Mucosa of rectum (tissue), 2 donors: ENCODE results near the gene MYBPHL.

Source experiments
- H3K27ac ChIP-seq, 2 donors: one replicate each; pipeline ENCODE4 v1.7.0; 2013; ENCODE audit warnings: inconsistent platforms in 2 of 2, low read depth in 2 of 2, low read length in 2 of 2
- H3K27me3 ChIP-seq, 2 donors: one replicate each; pipeline ENCODE4 v1.7.0; 2013; ENCODE audit warnings: low read length in 2 of 2; ENCODE audit not compliant: control insufficient read depth in 2 of 2, insufficient read depth in 2 of 2
- H3K36me3 ChIP-seq, 2 donors: one replicate each; pipeline ENCODE4 v1.7.0; 2013; ENCODE audit warnings: low read length in 2 of 2; ENCODE audit not compliant: control insufficient read depth in 2 of 2, insufficient read depth in 2 of 2
- H3K4me1 ChIP-seq, 2 donors: one replicate each; pipeline ENCODE4 v1.7.0; 2013; ENCODE audit warnings: low read length in 2 of 2, mild to moderate bottlenecking in 1 of 2; ENCODE audit not compliant: control insufficient read depth in 2 of 2, insufficient read depth in 2 of 2
- H3K4me3 ChIP-seq, 2 donors: one replicate each; pipeline ENCODE4 v1.7.0; 2013; ENCODE audit warnings: low read length in 2 of 2
- H3K9ac ChIP-seq, 2 donors: one replicate each; pipeline ENCODE4 v1.7.0; 2013; ENCODE audit warnings: low read length in 2 of 2, low read depth in 1 of 2, mild to moderate bottlenecking in 1 of 2
- H3K9me3 ChIP-seq, 2 donors: one replicate each; pipeline ENCODE4 v1.7.0; 2013; ENCODE audit warnings: low read length in 2 of 2; ENCODE audit not compliant: control insufficient read depth in 2 of 2
- donor health status: healthy.
- donor health status: Normal muscosa, but diverticular disease.

MYBPHL gene

DNA sequence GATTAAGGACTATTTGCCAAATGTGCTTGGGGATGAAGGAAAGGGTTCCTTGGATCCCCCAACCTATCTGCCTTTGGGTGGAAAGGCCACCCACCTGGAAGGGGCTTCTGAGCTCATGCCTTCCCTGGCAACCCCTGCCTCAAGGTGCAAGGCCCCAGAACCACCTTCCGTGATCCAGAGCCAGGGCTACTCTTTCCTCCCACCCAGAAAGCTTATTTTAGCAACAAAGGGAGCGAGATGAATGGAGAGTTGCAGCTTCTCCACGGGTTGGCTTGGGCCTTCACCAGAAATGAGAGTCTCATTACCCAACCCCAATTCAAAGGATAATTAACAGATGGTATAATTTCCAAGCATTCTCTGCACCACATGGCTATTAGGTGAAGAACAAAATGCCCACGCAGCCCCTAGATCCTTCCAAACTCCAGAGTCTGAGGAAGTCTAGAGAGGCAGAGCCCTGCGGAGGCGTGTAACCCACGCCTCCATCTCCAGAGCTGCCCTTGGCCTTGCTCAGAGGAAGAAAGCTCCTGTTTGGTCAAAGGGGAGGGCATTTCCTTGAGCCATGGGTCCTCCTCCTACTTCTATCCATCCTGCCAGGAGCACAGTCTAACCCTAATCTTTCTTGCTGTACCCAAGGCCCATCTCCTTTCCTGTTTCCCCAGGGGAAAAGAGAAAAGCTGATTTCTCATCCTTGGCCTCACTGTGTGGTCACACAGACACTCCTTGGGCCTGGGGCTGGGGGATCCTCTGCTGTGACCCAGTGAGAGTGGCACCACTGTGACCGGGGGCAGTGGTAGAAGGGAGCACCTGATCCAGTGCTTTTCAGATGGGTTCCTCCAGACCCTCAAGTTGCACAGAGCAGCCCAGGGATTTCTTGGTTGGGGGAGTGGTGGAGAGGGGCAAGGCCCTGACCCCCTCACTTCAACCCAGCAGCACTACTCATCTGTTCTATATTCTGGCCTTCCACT is 59.1 kb downstream of the MYBPHL start:
- peaks cover 4 to 5% of the 10 kb centered on the region in 2 donors for H3K4me1 ChIP-seq
- peaks cover 0 to 3% of the 10 kb centered on the region in 2 donors for H3K27me3 ChIP-seq
- no peak overlapping the region for H3K4me3 ChIP-seq
- no peaks in the 10 kb centered on the region for H3K9me3 ChIP-seq
- H3K36me3 ChIP-seq = no peaks in the 10 kb centered on the region
- H3K27ac ChIP-seq = no peak overlapping the region
- no peak overlapping the region for H3K9ac ChIP-seq

GRCh38 chr1:109246141-109246551 is 60.7 kb downstream of the MYBPHL start:
- no peaks in the 10 kb centered on the region for H3K9me3 ChIP-seq

DNA sequence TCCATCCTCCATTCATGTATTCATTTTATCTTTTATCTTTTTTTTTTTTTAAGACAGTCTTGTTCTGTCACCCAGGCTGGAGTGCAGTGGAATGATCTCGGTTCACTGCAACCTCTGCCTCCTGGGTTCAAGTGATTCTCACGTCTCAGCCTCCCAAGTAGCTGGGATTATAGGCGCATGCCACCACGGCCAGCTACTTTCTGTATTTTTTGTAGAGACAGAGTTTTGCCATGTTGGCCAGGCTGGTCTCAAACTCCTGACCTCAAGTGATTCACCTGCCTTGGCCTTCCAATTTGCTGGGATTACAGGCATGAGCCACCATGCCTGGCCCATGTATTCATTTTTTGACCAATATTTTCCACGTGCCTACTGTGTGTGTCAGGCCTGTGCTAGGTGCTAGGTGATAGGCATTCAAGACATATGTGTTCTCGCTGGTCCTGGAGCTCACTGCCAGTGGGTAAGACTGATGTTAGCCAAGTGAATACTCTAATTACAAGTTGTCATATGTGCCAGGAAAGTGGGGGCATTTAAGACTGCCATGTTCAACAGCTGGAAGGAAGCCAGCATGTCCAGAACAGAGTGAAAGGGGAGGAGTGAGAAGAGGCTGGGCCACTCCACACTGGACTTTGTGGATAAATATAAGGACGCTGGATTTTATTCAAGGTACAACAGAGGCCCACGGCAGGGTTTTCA is 62.8 kb downstream of the MYBPHL start:
- Histone ChIP-seq H3K9me3 (no peaks in the 10 kb centered on the region), H3K36me3 (peaks cover 0 to under 1% of the 10 kb centered on the region in 2 donors), H3K4me3 (no peak overlapping the region), H3K27ac (no peak overlapping the region), H3K27me3 (peaks cover 4 to 6% of the 10 kb centered on the region in 2 donors), H3K4me1 (peaks cover 8% of the 10 kb centered on the region in 2 donors), H3K9ac (no peak overlapping the region)

More at GRCh38 chr1:109246141-109246551, 60.7 kb downstream of the MYBPHL start:
- no peak overlapping the region for H3K4me3 ChIP-seq
- H3K4me1 ChIP-seq = peaks cover 5 to 6% of the 10 kb centered on the region in 2 donors
- peaks cover 4 to 6% of the 10 kb centered on the region in 2 donors for H3K27me3 ChIP-seq
- H3K27ac ChIP-seq = no peak overlapping the region
- H3K9ac ChIP-seq = no peak overlapping the region
- no peaks in the 10 kb centered on the region for H3K36me3 ChIP-seq

DNA sequence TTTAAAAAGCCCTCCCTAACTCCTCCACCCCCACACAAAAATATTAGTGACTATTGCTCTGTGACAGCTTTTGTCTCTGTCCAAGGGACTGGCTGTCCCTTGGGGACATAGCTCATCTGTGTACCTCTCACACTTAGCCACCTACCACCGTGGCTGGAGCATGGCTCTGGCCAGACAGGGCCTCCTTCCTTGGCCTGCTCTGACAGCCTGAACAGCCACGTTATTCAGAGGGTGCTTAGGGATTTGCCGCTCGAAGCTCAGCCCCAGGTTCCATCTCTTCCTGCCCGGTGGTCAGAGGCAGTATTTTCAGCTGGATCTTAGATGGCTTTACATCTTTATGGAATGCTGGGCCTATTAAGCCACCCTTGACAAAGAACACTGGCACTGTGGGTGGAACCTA is 63.6 kb downstream of the MYBPHL start:
- H3K9ac ChIP-seq = no peak overlapping the region
- H3K27ac ChIP-seq = no peak overlapping the region
- H3K9me3 ChIP-seq = no peaks in the 10 kb centered on the region
- peaks cover 4 to 6% of the 10 kb centered on the region in 2 donors for H3K27me3 ChIP-seq
- no peak overlapping the region for H3K4me3 ChIP-seq
- peaks cover 5 to 8% of the 10 kb centered on the region in 2 donors for H3K4me1 ChIP-seq
- H3K36me3 ChIP-seq = peaks cover 4 to 8% of the 10 kb centered on the region in 2 donors

- Histone ChIP-seq H3K9ac (no peak overlapping the region), H3K27me3 (peaks cover 4 to 6% of the 10 kb centered on the region in 2 donors), H3K4me3 (no peak overlapping the region), H3K4me1 (peaks cover 5 to 8% of the 10 kb centered on the region in 2 donors), H3K27ac (no peak overlapping the region), H3K9me3 (no peaks in the 10 kb centered on the region), H3K36me3 (peaks cover 12 to 16% of the 10 kb centered on the region in 2 donors)
These were observed 64.4 kb downstream of the MYBPHL start for GRCh38 chr1:109242387-109242786.
